BLaER1 (cell line): ENCODE results near the gene HOXD3.

ENCODE experiments used
- H3K27ac ChIP-seq: shearing (Covaris generic); formaldehyde crosslinking; 2 replicates; pipeline ENCODE4 v1.8.1; 2022
- H3K27me3 ChIP-seq: shearing (Covaris generic); formaldehyde crosslinking; 2 replicates; pipeline ENCODE4 v1.8.1; 2022
- H3K36me3 ChIP-seq: shearing (Covaris generic); formaldehyde crosslinking; 2 replicates; pipeline ENCODE4 v1.8.1; 2022
- H3K4me1 ChIP-seq: shearing (Covaris generic); formaldehyde crosslinking; 2 replicates; pipeline ENCODE4 v1.8.1; 2022
- H3K4me2 ChIP-seq: shearing (Covaris generic); formaldehyde crosslinking; 2 replicates; pipeline ENCODE4 v1.8.1; 2022
- H3K4me3 ChIP-seq: shearing (Covaris generic); formaldehyde crosslinking; 2 replicates; pipeline ENCODE4 v1.8.1; 2022
- H3K9ac ChIP-seq: shearing (Covaris generic); formaldehyde crosslinking; 2 replicates; pipeline ENCODE4 v1.8.1; 2022
- H3K9me3 ChIP-seq: shearing (Covaris generic); formaldehyde crosslinking; 2 replicates; pipeline ENCODE4 v1.8.1; 2022
- H4K20me1 ChIP-seq: shearing (Covaris generic); formaldehyde crosslinking; 2 replicates; pipeline ENCODE4 v1.8.1; 2022
- Cebpa-rat ChIP-seq: shearing (Covaris generic); IDR thresholded peaks from 2 replicates; pipeline ENCODE4 v1.8.1; 2022

The HOXD3 gene

GRCh38 chr2:176178038-176178756 is 21.1 kb downstream of the HOXD3 start:
- H3K36me3 ChIP-seq: no peaks in the 10 kb centered on the region
- TF ChIP-seq Cebpa-rat: no peak
- no peak overlapping the region for H3K27ac ChIP-seq
- no peaks in the 10 kb centered on the region for H3K4me1 ChIP-seq
- H4K20me1 ChIP-seq: no peaks in the 10 kb centered on the region
- H3K27me3 ChIP-seq: peaks cover 47% of the 10 kb centered on the region
- no peak overlapping the region for H3K9ac ChIP-seq
- H3K9me3 ChIP-seq: peaks cover 30% of the 10 kb centered on the region
- no peak overlapping the region for H3K4me2 ChIP-seq
- no peak overlapping the region for H3K4me3 ChIP-seq

- Histone ChIP-seq H3K27ac (no peak overlapping the region), H3K36me3 (no peaks in the 10 kb centered on the region), H3K27me3 (peaks cover 41% of the 10 kb centered on the region), H4K20me1 (no peaks in the 10 kb centered on the region), H3K9ac (no peak overlapping the region), H3K4me3 (no peak overlapping the region), H3K9me3 (peaks cover 30% of the 10 kb centered on the region), H3K4me2 (no peak overlapping the region), H3K4me1 (no peaks in the 10 kb centered on the region)
- no peak for TF ChIP-seq Cebpa-rat
These were observed 21.7 kb downstream of the HOXD3 start for GRCh38 chr2:176178757-176179295.

GRCh38 chr2:176181551-176181950 is 24.4 kb downstream of the HOXD3 start:
- TF ChIP-seq Cebpa-rat: no peak
- Histone ChIP-seq H3K9ac (no peak overlapping the region), H3K4me1 (no peaks in the 10 kb centered on the region), H3K4me2 (no peak overlapping the region), H3K27ac (no peak overlapping the region), H3K36me3 (no peaks in the 10 kb centered on the region), H3K27me3 (peaks cover 20% of the 10 kb centered on the region; the same call in 1 of the 2 replicates), H4K20me1 (no peaks in the 10 kb centered on the region), H3K9me3 (peaks cover 16% of the 10 kb centered on the region), H3K4me3 (no peak overlapping the region)

GRCh38 chr2:176182671-176183070 is 25.6 kb downstream of the HOXD3 start:
- Histone ChIP-seq H3K36me3 (no peaks in the 10 kb centered on the region), H3K4me3 (no peak overlapping the region), H4K20me1 (no peaks in the 10 kb centered on the region), H3K4me2 (no peak overlapping the region), H3K9me3 (peaks cover 16% of the 10 kb centered on the region), H3K27ac (no peak overlapping the region), H3K27me3 (peaks cover 14% of the 10 kb centered on the region; the same call in 1 of the 2 replicates), H3K9ac (no peak overlapping the region), H3K4me1 (no peaks in the 10 kb centered on the region)
- TF ChIP-seq Cebpa-rat: no peak

GRCh38 chr2:176184749-176185148 is 27.6 kb downstream of the HOXD3 start:
- TF ChIP-seq Cebpa-rat: no peak
- peaks cover 23% of the 10 kb centered on the region for H3K9me3 ChIP-seq
- H3K4me1 ChIP-seq: no peaks in the 10 kb centered on the region
- no peaks in the 10 kb centered on the region for H4K20me1 ChIP-seq
- H3K27ac ChIP-seq: no peak overlapping the region
- H3K4me3 ChIP-seq: no peak overlapping the region
- no peaks in the 10 kb centered on the region for H3K27me3 ChIP-seq
- no peaks in the 10 kb centered on the region for H3K36me3 ChIP-seq
- no peak overlapping the region for H3K9ac ChIP-seq
- H3K4me2 ChIP-seq: no peak overlapping the region

- H3K27ac ChIP-seq: no peak overlapping the region
- no peaks in the 10 kb centered on the region for H3K27me3 ChIP-seq
- no peaks in the 10 kb centered on the region for H3K36me3 ChIP-seq
- H4K20me1 ChIP-seq: no peaks in the 10 kb centered on the region
- no peak overlapping the region for H3K4me2 ChIP-seq
- peaks cover 27% of the 10 kb centered on the region for H3K9me3 ChIP-seq
- TF ChIP-seq Cebpa-rat: no peak
- no peak overlapping the region for H3K9ac ChIP-seq
- no peak overlapping the region for H3K4me3 ChIP-seq
- no peaks in the 10 kb centered on the region for H3K4me1 ChIP-seq
These were observed 28.9 kb downstream of the HOXD3 start for GRCh38 chr2:176186024-176186423.

GRCh38 chr2:176187200-176187898 is 30.2 kb downstream of the HOXD3 start:
- Histone ChIP-seq H3K9ac (no peak overlapping the region), H3K4me1 (no peaks in the 10 kb centered on the region), H3K27me3 (no peaks in the 10 kb centered on the region), H3K4me2 (no peak overlapping the region), H4K20me1 (no peaks in the 10 kb centered on the region), H3K36me3 (no peaks in the 10 kb centered on the region), H3K27ac (no peak overlapping the region), H3K4me3 (no peak overlapping the region), H3K9me3 (peaks cover 27% of the 10 kb centered on the region)
- no peak for TF ChIP-seq Cebpa-rat

- no peak for TF ChIP-seq Cebpa-rat
- no peaks in the 10 kb centered on the region for H3K27me3 ChIP-seq
- H3K4me1 ChIP-seq: no peaks in the 10 kb centered on the region
- no peaks in the 10 kb centered on the region for H4K20me1 ChIP-seq
- H3K36me3 ChIP-seq: no peaks in the 10 kb centered on the region
- no peak within 1 kb of the TSS for H3K9ac ChIP-seq
- H3K4me3 ChIP-seq: no peak within 1 kb of the TSS
- H3K9me3 ChIP-seq: peaks cover 27% of the 10 kb centered on the region
- no peak within 1 kb of the TSS for H3K27ac ChIP-seq
- no peak within 1 kb of the TSS for H3K4me2 ChIP-seq
These were observed 31.0 kb downstream of the HOXD3 start, which contains the start of gene HOXD1 for GRCh38 chr2:176187899-176188773. Gene HOXD1 (plus strand): TSS chr2:176188668. CDS start chr2:176188802, 134 bp downstream.

GRCh38 chr2:176188774-176189680 is 31.9 kb downstream of the HOXD3 start:
- H3K27ac ChIP-seq: no peak overlapping the region
- no peaks in the 10 kb centered on the region for H3K27me3 ChIP-seq
- H3K4me1 ChIP-seq: no peaks in the 10 kb centered on the region
- no peak overlapping the region for H3K4me3 ChIP-seq
- no peak overlapping the region for H3K9ac ChIP-seq
- H3K36me3 ChIP-seq: no peaks in the 10 kb centered on the region
- no peak for TF ChIP-seq Cebpa-rat
- no peak overlapping the region for H3K4me2 ChIP-seq
- no peaks in the 10 kb centered on the region for H4K20me1 ChIP-seq
- H3K9me3 ChIP-seq: peaks cover 27% of the 10 kb centered on the region
